GM12892 (cell line): Measurements from ENCODE around the gene MEN1.

Source experiments
- DNase-seq: peaks from one replicate; pipeline ENCODE4 v3.0.0; 2011; ENCODE audit not compliant: insufficient read length
- FAIRE-seq: peaks from 2 replicates; lab custom pipeline; 2011; peaks lifted over from hg19 to GRCh38; lab: Jason Lieb, UNC
- POLR2A ChIP-seq: IDR thresholded peaks from 2 replicates; pipeline ENCODE4 v1.6.1; 2011; ENCODE audit warnings: low read depth, low read length, control low read depth
- POLR2AphosphoS5 ChIP-seq: IDR thresholded peaks from 2 replicates; pipeline ENCODE4 v1.6.1; 2011; ENCODE audit warnings: low read depth, low read length, control low read depth
- TAF1 ChIP-seq: IDR thresholded peaks from 2 replicates; pipeline ENCODE4 v1.6.1; 2011; ENCODE audit warnings: low read depth, mild to moderate bottlenecking, control low read depth, low read length, borderline replicate concordance

MEN1 gene

DNA sequence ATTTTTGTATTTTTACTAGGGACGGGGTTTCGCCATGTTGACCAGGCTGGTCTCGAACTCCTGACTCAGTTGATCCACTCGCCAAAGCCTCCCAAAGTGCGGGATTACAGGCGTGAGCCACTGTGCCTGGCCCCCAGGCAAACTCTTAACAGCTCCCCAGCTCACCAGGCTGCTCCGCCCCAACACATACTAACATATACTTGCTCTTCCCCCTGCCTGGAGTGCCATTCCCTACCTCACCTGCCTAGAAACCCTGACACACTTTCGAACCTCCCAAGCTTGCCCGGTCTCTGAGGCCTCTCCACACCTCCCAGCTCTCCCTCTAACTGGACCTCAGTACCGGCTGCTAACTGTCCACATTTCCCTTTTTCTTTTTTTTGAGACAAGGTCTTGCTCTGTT, 15.8 kb downstream of the MEN1 start:
- FAIRE-seq (no peak), DNase-seq (no peak)
- TF ChIP-seq POLR2AphosphoS5: no peak
- no peak for TF ChIP-seq TAF1
- TF ChIP-seq POLR2A: no peak

DNA sequence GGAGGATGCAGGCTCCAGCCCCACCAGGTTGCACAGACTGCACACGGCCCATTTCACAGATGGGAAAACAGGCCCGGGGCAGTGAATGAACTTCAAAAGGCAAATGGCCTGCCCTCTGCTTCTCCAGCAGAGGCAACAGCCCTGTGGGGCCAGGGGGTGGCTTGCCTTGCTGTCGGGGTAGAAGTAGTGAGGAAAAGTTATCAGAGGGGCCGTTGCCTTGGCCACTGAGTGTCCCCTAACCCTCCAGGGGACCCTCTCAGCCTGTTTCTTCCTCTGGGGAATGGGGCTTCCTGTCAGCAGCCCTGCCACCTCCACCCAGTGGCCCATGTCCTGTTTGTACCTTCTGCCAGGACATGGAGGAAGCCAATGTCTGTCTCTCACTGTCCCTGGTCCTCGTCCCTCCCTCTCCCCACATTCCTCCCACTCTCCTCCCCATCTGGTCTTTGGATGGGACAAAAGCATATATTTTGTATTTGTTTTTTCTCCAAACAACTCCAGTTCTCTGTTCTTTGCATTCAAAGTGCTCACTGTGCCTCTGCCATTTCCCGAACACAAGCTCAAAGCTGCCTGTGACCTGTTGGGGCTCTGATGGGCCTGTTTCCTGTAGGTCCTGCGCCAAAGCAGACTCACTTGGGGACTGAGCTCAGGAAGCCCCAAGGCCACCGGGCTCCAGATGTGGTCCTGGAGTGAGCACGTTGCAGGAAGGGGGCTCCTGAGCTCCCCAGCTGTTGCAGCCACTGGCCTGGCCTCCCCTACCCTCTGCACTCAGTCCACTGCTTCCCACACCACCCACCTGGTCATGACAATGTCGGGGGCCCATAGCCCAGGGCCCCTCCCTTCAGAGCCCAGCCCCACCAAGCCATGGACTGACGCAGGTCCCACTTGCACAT, 16.8 kb downstream of the MEN1 start:
- DNase-seq (no peak), FAIRE-seq (no peak)
- TF ChIP-seq POLR2A (no peak), TAF1 (no peak), POLR2AphosphoS5 (no peak)

DNA sequence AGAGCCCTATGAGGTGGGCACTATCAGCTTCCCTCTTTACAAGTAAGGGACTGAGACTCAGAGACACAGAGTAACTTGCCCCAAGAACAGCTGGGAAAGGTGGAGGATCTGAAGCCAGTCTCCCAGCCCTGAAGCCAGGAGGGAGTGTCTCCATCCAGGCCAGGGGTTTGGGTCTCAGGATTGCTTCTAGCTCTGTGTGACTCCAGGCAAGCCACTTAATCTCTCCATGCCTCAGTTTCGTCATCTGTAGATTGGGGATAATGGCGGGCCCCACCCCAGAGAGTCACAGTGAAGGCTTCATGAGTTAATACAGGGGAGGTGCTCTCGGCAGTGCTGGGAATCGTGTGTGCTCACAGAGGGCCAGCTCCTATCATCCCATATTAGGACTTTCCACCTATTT, 17.9 kb downstream of the MEN1 start:
- FAIRE-seq (no peak), DNase-seq (peak; percentile 16)

DNA sequence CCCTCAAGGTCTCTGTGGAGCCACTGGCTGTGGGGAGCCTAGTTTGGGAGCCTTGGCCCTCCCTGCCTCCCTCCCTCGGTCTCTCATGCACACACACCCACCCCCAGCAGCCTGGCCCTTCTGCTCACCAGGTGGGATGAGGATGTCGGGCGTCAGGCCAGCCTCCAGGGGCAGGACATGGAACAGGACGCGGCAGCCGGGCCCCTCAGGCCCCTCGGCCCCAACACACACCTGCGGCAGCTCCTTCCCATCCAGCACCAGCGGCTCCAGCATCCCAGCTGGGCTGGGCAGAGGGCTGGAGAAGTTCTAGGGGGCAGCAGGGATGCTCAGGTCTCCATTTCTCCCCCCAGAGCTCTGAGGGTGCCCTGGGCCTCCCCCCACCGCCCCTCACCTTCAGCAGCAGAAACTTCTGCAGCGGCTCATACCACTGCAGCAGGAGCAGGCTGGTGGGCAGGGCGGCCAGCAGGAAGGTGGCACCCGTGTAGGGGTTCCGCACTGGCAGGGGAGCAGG, 18.5 kb downstream of the MEN1 start:
- no peak for TF ChIP-seq TAF1
- no peak for TF ChIP-seq POLR2A
- TF ChIP-seq POLR2AphosphoS5: no peak
- no peak for FAIRE-seq
- DNase-seq: no peak

More for the DNA sequence above, 17.9 kb downstream of the MEN1 start:
- TF ChIP-seq TAF1 (no peak), POLR2A (no peak), POLR2AphosphoS5 (no peak)

DNA sequence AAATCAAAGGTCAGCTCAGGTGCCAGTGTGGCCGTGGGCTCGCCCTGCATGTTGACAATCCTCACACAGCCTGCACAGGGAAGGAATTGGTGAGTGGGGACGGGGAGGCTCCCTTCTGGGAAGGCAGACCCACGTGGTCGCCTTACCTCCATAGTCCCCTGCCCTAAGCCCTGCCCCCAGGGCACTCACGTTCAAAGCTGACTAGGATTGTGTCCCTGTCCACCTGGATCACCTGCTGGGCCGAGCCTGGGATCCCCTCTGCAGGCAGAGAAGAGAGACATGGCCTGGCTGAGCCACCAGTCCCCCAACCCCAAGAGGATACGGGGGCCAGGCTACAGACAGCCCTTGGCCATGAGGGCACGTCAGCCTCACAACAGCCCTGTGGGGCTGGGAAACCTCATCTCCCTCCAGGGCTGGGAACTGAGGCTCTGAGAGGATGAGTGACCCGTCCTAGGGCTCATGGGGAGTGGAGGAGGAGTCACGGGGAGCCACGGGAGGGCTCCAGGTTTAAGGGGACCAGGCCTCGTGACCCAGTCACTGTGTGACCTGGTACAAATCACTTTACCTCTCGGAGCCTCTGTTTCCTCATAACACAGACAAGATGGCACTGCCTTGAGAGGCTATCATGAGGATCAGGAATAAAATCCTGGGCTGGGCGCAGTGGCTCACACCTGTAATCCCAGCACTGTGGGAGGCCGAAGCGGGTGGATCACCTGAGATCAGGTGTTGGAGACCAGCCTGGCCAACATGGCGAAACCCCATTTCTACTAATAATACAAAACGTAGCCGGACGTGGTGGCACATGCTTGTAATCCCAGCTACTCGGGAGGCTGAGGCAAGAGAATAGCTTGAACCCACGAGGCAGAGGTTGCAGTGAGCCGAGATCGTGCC, 19.9 kb downstream of the MEN1 start:
- TF ChIP-seq POLR2AphosphoS5 (no peak), TAF1 (no peak), POLR2A (no peak)
- FAIRE-seq (no peak), DNase-seq (peak; percentile 8)

DNA sequence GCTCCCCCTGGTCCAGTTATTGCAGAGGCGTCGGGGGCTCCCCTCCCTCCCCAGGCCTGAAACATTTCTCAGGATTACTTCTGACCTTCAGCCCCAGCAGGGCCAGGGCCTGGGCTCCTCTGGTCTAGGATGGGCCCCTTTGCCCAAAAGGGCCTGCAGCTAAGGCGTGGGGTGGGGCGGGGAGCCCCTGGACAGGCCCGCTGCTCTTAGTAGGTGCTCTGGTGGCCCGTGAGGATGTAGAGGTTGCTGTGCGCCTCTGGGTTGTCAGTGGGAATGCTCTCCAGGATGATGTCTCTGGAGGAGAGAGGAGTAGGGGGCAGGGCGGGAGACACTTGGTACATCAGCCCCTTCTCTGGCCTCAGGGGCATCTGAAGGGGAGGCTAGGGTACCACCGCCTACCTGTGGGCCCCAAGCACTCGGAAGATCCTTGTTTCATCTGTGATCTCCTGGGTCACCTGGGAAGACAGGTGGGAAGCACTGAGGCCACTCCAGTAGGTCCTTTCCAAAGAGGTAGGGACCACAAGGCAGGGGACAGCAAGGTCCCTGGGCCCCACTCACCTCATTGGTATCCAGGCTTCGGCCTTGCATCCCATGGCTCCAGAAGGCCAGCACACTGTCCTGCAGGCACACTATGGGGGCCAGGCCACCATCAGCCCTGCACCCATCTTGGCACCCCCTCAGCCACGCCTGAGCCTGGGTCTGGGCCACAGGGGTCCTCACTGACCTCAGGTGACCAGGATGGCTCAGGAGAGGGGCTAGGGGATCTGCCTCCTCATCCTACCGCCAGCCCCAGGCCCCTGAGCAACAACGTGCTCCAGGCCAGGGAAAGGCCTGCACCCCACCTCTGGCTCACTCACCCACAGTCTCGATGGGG, 20.8 kb downstream of the MEN1 start:
- FAIRE-seq: no peak

DNA sequence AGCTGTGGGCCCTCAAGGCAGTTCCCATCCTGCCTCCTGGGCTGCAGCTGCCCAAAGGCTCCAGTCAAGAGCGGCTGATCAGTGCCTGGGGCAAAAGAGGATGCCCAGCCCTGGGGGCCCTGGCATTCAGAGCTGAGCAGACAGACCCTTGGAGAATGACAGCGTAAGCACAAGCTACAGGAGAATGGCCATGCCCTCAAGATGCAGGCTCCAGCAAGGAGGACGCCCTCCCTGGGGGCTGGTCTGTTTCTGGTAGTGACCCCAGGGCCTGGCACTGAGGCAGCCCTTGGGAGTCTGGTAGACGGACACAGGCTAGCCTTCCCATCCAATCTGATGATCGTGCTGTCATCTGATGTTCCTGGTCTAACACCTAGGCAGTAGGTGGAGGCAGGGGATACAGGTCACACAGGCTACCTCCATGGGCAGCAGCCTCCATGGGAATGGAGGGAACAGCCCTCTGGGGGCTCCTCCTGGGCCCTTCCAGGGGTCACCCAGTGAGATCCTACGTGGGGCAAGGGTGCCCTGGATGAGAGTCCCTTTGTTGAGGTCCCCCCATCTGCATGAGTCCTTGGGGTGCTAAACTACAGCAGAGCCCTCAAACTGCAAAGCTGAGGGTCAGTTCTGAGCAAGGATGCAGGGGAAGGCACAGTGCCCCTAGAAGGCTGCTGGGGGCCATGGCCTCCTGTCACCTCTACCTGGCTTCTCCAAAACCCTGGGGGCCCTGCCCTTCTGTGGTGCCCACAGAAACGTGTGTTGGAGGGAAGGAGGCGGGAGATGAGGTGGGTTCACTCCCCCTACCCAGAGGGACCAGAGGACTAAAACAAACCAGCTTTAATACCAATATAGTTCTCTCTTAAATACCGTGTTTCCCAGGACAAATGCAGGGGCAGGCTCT, 21.8 kb downstream of the MEN1 start:
- peak; percentile 12 for DNase-seq
- FAIRE-seq: no peak
- TF ChIP-seq POLR2A (no peak), POLR2AphosphoS5 (no peak), TAF1 (no peak)

More for the DNA sequence above, 20.8 kb downstream of the MEN1 start:
- DNase-seq: peak; percentile 5
- no peak for TF ChIP-seq POLR2AphosphoS5
- no peak for TF ChIP-seq TAF1
- no peak for TF ChIP-seq POLR2A

DNA sequence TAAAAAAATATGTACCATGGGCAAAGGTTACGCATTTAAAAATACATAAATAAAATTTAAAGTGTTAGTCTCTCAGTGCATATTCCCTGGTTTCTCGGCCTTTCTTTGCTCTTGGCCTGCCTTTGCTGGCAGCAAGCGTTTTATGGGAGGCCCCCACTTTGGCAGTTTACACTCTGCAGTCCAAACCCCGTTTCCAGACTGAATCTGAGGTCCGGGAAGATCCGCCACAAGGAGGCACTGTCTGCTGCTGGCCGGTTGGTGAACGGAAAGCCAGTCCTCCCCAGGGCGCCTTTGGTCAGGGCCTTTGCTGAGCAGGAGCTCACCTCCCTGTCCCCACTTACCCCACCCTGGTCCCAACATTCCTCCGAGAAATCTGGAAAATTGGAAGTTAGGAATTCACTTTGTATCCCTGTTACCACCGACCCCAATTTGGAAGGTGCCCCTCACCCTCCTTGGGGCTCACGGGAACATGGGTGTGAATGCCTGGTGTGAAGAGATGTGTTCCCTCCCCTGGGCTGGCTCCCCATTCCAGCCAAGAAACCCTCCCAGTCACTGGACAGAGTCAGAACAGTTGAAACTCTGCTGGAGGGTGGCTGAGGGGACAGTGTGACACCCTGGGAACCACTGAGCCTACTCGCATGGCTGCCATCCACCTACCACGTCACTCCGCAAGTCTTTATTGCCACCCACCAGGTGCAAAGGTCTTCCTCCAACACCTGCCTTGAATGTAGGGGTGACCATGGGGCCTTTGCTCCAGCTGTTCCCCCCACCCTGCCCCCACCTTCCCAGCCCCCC, 22.6 kb downstream of the MEN1 start:
- DNase-seq (peak; percentile 75), FAIRE-seq (peak; percentile 27)
- TF ChIP-seq TAF1 (no peak), POLR2AphosphoS5 (no peak), POLR2A (no peak)

DNA sequence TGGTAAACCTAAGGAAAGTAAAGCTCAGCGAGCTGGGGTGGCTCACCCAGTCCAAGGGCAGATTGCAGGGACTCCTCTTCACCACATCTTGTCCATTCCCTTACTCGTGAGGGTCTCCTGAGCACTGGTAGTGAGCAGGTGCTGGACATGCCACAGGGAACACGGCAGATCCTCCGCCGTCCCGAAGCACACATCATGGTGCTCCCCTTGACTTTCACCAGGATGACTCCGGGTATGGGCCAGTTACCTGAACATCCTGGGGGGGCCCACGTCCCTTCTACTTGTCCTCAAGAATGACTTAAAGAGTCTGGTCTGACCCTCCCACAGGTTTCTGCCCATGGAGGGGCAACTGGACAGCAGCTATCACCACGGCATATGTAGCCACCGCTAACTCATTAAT, 24.0 kb downstream of the MEN1 start:
- no peak; the same call in 1 of the 2 replicates for TF ChIP-seq POLR2AphosphoS5
- peak; percentile 39; the same call in 1 of the 2 replicates for TF ChIP-seq POLR2A
- FAIRE-seq (no peak), DNase-seq (no peak)
